Panc1 (cell line): ENCODE data around the gene RHEBL1. TPM values are rescaled to one million over a fixed set of nuclear protein-coding genes. Genes with fewer than 3 reads are reported as not detected.

ENCODE experiments used
- ATAC-seq: fragments of 200-7000 bp; cut with Tn5 transposase; 2 replicates; pipeline ENCODE4 v1.9.1; 2020; ENCODE audit warnings: mild to moderate bottlenecking, moderate library complexity
- BruUV-seq: library from RNA; stranded (reverse); fragments of 400-500 nt; replicated peaks from 2 replicates; lab custom pipeline; 2021; lab: Mats Ljungman, UMichigan
- CTCF ChIA-PET: fragments of 300-600 bp; sonication (Branson Sonifier 250); formaldehyde crosslinking; loops from one replicate; lab custom pipeline; 2022; ENCODE audit warnings: antibody characterized with exemption; lab: Charles Lee
- POLR2A ChIA-PET: fragments of 300-600 bp; sonication (Branson Sonifier 250); formaldehyde crosslinking; loops from one replicate; lab custom pipeline; 2022; ENCODE audit warnings: antibody characterized with exemption; lab: Charles Lee
- DNase-seq: peaks from one replicate; pipeline ENCODE4 v3.0.0-alpha.2; 2010; ENCODE audit warnings: low read depth, low spot score
- H3K27ac ChIP-seq: 2 replicates; pipeline ENCODE4 v1.5.1; 2011; ENCODE audit warnings: mild to moderate bottlenecking, low read length, inconsistent platforms
- H3K27me3 ChIP-seq: fragments of 200-500 bp; sonication (Bioruptor generic); 2 replicates; pipeline ENCODE4 v1.6.0; 2014; ENCODE audit warnings: low read length, inconsistent platforms; ENCODE audit not compliant: control insufficient read depth, insufficient read depth
- H3K36me3 ChIP-seq: fragments of 200-500 bp; sonication (Bioruptor generic); 2 replicates; pipeline ENCODE4 v1.5.1; 2014; ENCODE audit warnings: inconsistent platforms, mild to moderate bottlenecking, low read length, moderate library complexity; ENCODE audit not compliant: control insufficient read depth, insufficient read depth
- H3K4me1 ChIP-seq: 2 replicates; pipeline ENCODE4 v1.5.1; 2011; ENCODE audit warnings: inconsistent platforms, mild to moderate bottlenecking, low read length, moderate library complexity; ENCODE audit not compliant: control insufficient read depth, insufficient read depth
- H3K4me3 ChIP-seq, 2 experiments: 2 replicates each; pipeline ENCODE4 v1.5.1; 2011 to 2012; ENCODE audit warnings: low read depth in 2 of 2, low read length in 2 of 2, mild to moderate bottlenecking in 2 of 2, inconsistent platforms in 1 of 2, moderate library complexity in 1 of 2
- H3K9me3 ChIP-seq: fragments of 200-500 bp; sonication (Bioruptor generic); 2 replicates; pipeline ENCODE4 v1.5.1; 2014; ENCODE audit warnings: low read depth, mild to moderate bottlenecking, inconsistent platforms, low read length, moderate library complexity; ENCODE audit not compliant: control insufficient read depth, insufficient read depth
- CTCF ChIP-seq: fragments of 450-650 bp; IDR thresholded peaks from 2 replicates; pipeline ENCODE4 v1.5.1; 2017; ENCODE audit warnings: mild to moderate bottlenecking
- POLR2AphosphoS5 ChIP-seq: IDR thresholded peaks from 2 replicates; pipeline ENCODE4 v1.6.1; 2012; ENCODE audit warnings: mild to moderate bottlenecking, low read depth, low read length, moderate library complexity
- REST ChIP-seq, 2 experiments: IDR thresholded peaks; 2 replicates each; pipeline ENCODE4 v1.6.1; 2011 to 2012; ENCODE audit warnings: low read depth in 2 of 2, control low read depth in 1 of 2, low read length in 1 of 2, mild to moderate bottlenecking in 1 of 2, moderate library complexity in 1 of 2; ENCODE audit not compliant: insufficient read depth in 1 of 2
- SIN3A ChIP-seq: IDR thresholded peaks from 2 replicates; pipeline ENCODE4 v1.6.1; 2012; ENCODE audit warnings: low read depth, mild to moderate bottlenecking, low read length, moderate library complexity, borderline replicate concordance; ENCODE audit not compliant: insufficient read depth
- TCF7L2 ChIP-seq: IDR thresholded peaks from 2 replicates; pipeline ENCODE4 v1.6.1; 2011; ENCODE audit warnings: mild to moderate bottlenecking, low read depth, low read length, inconsistent platforms
- in situ Hi-C: cut with HindIII; loops from 2 replicates; pipeline ENCODE4 v1.10.0; 2016; ENCODE audit warnings: low sequenced_read_pairs, low pct_unique_long_range_greater_than_20kb
- intact Hi-C: fragments of 100-400 bp; cut with micrococcal nuclease; formaldehyde crosslinking; loops from one replicate; pipeline ENCODE4 v1.10.0; 2022; ENCODE audit not compliant: unreplicated experiment
- total RNA-seq: library from RNA; stranded (reverse); gene quantifications from one replicate; pipeline ENCODE4 v1.2.1, GENCODE V29; 2021; ENCODE audit not compliant: unreplicated experiment

The RHEBL1 gene
- total RNA-seq, 1 experiment from 2014 or later, result 4.7 TPM

GRCh38 chr12:49032276-49032675 is 37.5 kb downstream of the RHEBL1 start:
- intact Hi-C loops (no loop called here), in situ Hi-C loops (no loop called here)
- ChIA-PET POLR2A (interaction anchor here (0.5 kb wide), 1 partner anchor 82 kb away, joined by 5 read pairs; no protein-coding TSS in a partner anchor), CTCF (no interaction called here)
- Histone ChIP-seq H3K27ac (no peak overlapping the region), H3K27me3 (no peaks in the 10 kb centered on the region), H3K4me1 (no peaks in the 10 kb centered on the region), H3K4me3 (no peak overlapping the region), H3K9me3 (no peaks in the 10 kb centered on the region), H3K36me3 (peaks cover 7% of the 10 kb centered on the region)
- TF ChIP-seq CTCF (no peak), REST (IDR thresholded peaks at IDR 0.05; ENCODE audit: insufficient read depth in 1 of 2, low read depth in 2 of 2, low read length in 1 of 2) (no peak), POLR2AphosphoS5 (no peak), SIN3A (no peak), TCF7L2 (no peak)
- no peak for ATAC-seq
- DNase-seq, result no peak
- no TSS peak for BruUV-seq

GRCh38 chr12:49031573-49032161 is 38.1 kb downstream of the RHEBL1 start:
- BruUV-seq, result no TSS peak
- Histone ChIP-seq H3K4me3 (no peak overlapping the region), H3K36me3 (peaks cover 7% of the 10 kb centered on the region), H3K9me3 (no peaks in the 10 kb centered on the region), H3K27me3 (no peaks in the 10 kb centered on the region), H3K4me1 (no peaks in the 10 kb centered on the region), H3K27ac (no peak overlapping the region)
- TF ChIP-seq REST (IDR thresholded peaks at IDR 0.05; ENCODE audit: insufficient read depth in 1 of 2, low read depth in 2 of 2, low read length in 1 of 2), result no peak
- no peak for TF ChIP-seq SIN3A
- TF ChIP-seq TCF7L2, result no peak
- TF ChIP-seq POLR2AphosphoS5, result no peak
- no peak for TF ChIP-seq CTCF
- ChIA-PET POLR2A (no interaction called here), CTCF (no interaction called here)
- ATAC-seq (no peak), DNase-seq (no peak)
- in situ Hi-C loops, result no loop called here
- intact Hi-C loops, result no loop called here
